Breast epithelium (tissue), 4 donors: Measurements from ENCODE around the gene HSPB6. TPM values are rescaled to one million over a fixed set of nuclear protein-coding genes. Genes with fewer than 3 reads are reported as not detected.

Experiments used
- DNase-seq, 2 donors: peaks; one replicate each; pipeline ENCODE4 v3.0.0-alpha.2; 2019; ENCODE audit warnings: low spot score in 2 of 2
- H3K27ac ChIP-seq, 2 donors: fragments of 200-600 bp; sonication (generic) in 1 of 2; one replicate each; pipeline ENCODE4 v1.5.1; 2016 to 2019; ENCODE audit warnings: mild to moderate bottlenecking in 1 of 2
- H3K27me3 ChIP-seq, 2 donors: fragments of 200-600 bp; sonication (generic) in 1 of 2; one replicate each; pipeline versions ENCODE4 v1.5.1 to v1.6.0; 2017 to 2019; ENCODE audit warnings: control low read depth in 1 of 2, mild to moderate bottlenecking in 1 of 2
- H3K36me3 ChIP-seq: fragments of 200-600 bp; one replicate; pipeline ENCODE4 v1.5.1; 2019
- H3K4me1 ChIP-seq, 2 donors: fragments of 200-600 bp; sonication (generic); one replicate each; pipeline ENCODE4 v1.5.1; 2016 to 2019; ENCODE audit warnings: control low read depth in 1 of 2
- H3K4me3 ChIP-seq, 3 donors: fragments of 200-600 bp; sonication (generic); 1 replicate in 2 of 3; 2 replicates in 1 of 3; pipeline ENCODE4 v1.5.1; 2016 to 2019; ENCODE audit warnings: mild to moderate bottlenecking in 3 of 3, moderate library complexity in 2 of 3
- H3K9me3 ChIP-seq, 2 donors: fragments of 200-600 bp; sonication (generic) in 1 of 2; one replicate each; pipeline ENCODE4 v1.5.1; 2016 to 2019; ENCODE audit warnings: control low read depth in 1 of 2
- CTCF ChIP-seq, 3 donors: fragments of 450-650 bp; IDR thresholded peaks; one replicate each; pipeline ENCODE4 v1.5.1; 2016 to 2017; ENCODE audit warnings: antibody characterized with exemption in 3 of 3, mild to moderate bottlenecking in 3 of 3, moderate library complexity in 3 of 3
- POLR2A ChIP-seq: fragments of 450-650 bp; IDR thresholded peaks from one replicate; pipeline ENCODE4 v1.6.1; 2016; ENCODE audit warnings: antibody characterized with exemption, mild to moderate bottlenecking, moderate library complexity
- POLR2AphosphoS5 ChIP-seq, 3 donors: sonication (generic); formaldehyde crosslinking; IDR thresholded peaks; one replicate each; pipeline ENCODE4 v1.6.1; 2017; ENCODE audit warnings: antibody characterized with exemption in 3 of 3
- intact Hi-C: fragments of 100-400 bp; cut with DNase I; formaldehyde crosslinking; loops from one replicate; pipeline ENCODE4 v1.15.1; 2023; ENCODE audit warnings: low total_unique reads
- total RNA-seq, 3 donors: library from RNA; depleted of rRNA; stranded (reverse); fragments of >200 nt; gene quantifications; one replicate each; pipeline ENCODE4 v1.1.0, GENCODE V29; 2016

HSPB6 gene
- total RNA-seq, 3 donors from 2014 or later: 31.0 to 144 (median 81.9) TPM

- intact Hi-C loops: no loop called here
- Histone ChIP-seq H3K27me3 (peaks cover 0 to 9% of the 10 kb centered on the region in 2 donors), H3K27ac (no peak overlapping the region), H3K9me3 (no peaks in the 10 kb centered on the region), H3K36me3 (no peaks in the 10 kb centered on the region), H3K4me1 (no peaks in the 10 kb centered on the region), H3K4me3 (no peak overlapping the region)
- DNase-seq: no peak
- TF ChIP-seq POLR2AphosphoS5 (IDR thresholded peaks at IDR 0.05) (no peak), POLR2A (no peak), CTCF (IDR thresholded peaks at IDR 0.05) (no peak)
Measured at GRCh38 chr19:35792312-35792711, 35.5 kb upstream of the HSPB6 start.

GRCh38 chr19:35791814-35792279 is 35.0 kb upstream of the HSPB6 start:
- no peak for DNase-seq
- intact Hi-C loops: no loop called here
- peaks cover 0 to 5% of the 10 kb centered on the region in 2 donors for H3K27me3 ChIP-seq
- no peaks in the 10 kb centered on the region for H3K4me1 ChIP-seq
- H3K4me3 ChIP-seq: no peak overlapping the region
- TF ChIP-seq POLR2A: no peak
- TF ChIP-seq POLR2AphosphoS5 (IDR thresholded peaks at IDR 0.05): no peak
- no peak for TF ChIP-seq CTCF (IDR thresholded peaks at IDR 0.05)
- H3K27ac ChIP-seq: no peak overlapping the region
- H3K36me3 ChIP-seq: no peaks in the 10 kb centered on the region
- no peaks in the 10 kb centered on the region for H3K9me3 ChIP-seq

- no peak overlapping the region for H3K27ac ChIP-seq
- no peaks in the 10 kb centered on the region for H3K9me3 ChIP-seq
- H3K4me3 ChIP-seq: no peak overlapping the region
- no peak for DNase-seq
- TF ChIP-seq POLR2AphosphoS5 (IDR thresholded peaks at IDR 0.05) (no peak), POLR2A (no peak), CTCF (IDR thresholded peaks at IDR 0.05) (no peak)
- H3K4me1 ChIP-seq: no peaks in the 10 kb centered on the region
- H3K36me3 ChIP-seq: no peaks in the 10 kb centered on the region
- intact Hi-C loops: no loop called here
- no peaks in the 10 kb centered on the region for H3K27me3 ChIP-seq
Measured at GRCh38 chr19:35790981-35791813, 34.4 kb upstream of the HSPB6 start.

GRCh38 chr19:35789978-35790944 is 33.4 kb upstream of the HSPB6 start:
- DNase-seq: no peak
- Histone ChIP-seq H3K36me3 (no peaks in the 10 kb centered on the region), H3K27me3 (no peaks in the 10 kb centered on the region), H3K27ac (no peak overlapping the region), H3K4me1 (no peaks in the 10 kb centered on the region), H3K9me3 (no peaks in the 10 kb centered on the region), H3K4me3 (no peak overlapping the region)
- intact Hi-C loops: no loop called here
- TF ChIP-seq POLR2AphosphoS5 (IDR thresholded peaks at IDR 0.05) (no peak), CTCF (IDR thresholded peaks at IDR 0.05) (no peak), POLR2A (no peak)
